Right cardiac atrium (tissue), 5 donors: ENCODE measurements around the gene PCAT6. TPM values are rescaled to one million over a fixed set of nuclear protein-coding genes. Genes with fewer than 3 reads are reported as not detected.
"Not testable (repeated sequence)": the region's sequence is repeated elsewhere in the genome, so short reads cannot be mapped to it uniquely, and the experiment has no call there.

Experiments
- ATAC-seq, 2 donors: fragments of 200-7000 bp; cut with Tn5 transposase; one replicate each; pipeline versions ENCODE4 v1.8.0 to v1.9.1; 2020; ENCODE audit warnings: moderate library complexity in 2 of 2, mild to moderate bottlenecking in 1 of 2
- DNase-seq, 3 donors: peaks; one replicate each; pipeline ENCODE4 v3.0.0-alpha.2; 2020
- H3K27ac ChIP-seq: one replicate; pipeline ENCODE4 v1.5.1; 2013; ENCODE audit warnings: mild to moderate bottlenecking, low read length, control low read depth, moderate library complexity
- H3K27me3 ChIP-seq: one replicate; pipeline ENCODE4 v1.6.1; 2013; ENCODE audit not compliant: control insufficient read depth, insufficient read depth
- H3K4me1 ChIP-seq: one replicate; pipeline ENCODE4 v1.6.1; 2013; ENCODE audit warnings: low read length; ENCODE audit not compliant: control insufficient read depth, insufficient read depth
- H3K4me3 ChIP-seq: one replicate; pipeline ENCODE4 v1.5.1; 2013; ENCODE audit warnings: low read length, control low read depth
- H3K9me3 ChIP-seq: one replicate; pipeline ENCODE4 v1.6.1; 2013; ENCODE audit warnings: low read length; ENCODE audit not compliant: control insufficient read depth
- WGBS: extraction: QIAGEN DNeasy Blood & Tissue Kit; methylation state at CpG from one replicate; pipeline ENCODE4 v1.1.7; 2013; 5-methylcytosine and 5-hydroxymethylcytosine counted together
- intact Hi-C, 4 donors: fragments of 100-400 bp; cut with DNase I; formaldehyde crosslinking; loops; one replicate each; pipeline versions ENCODE4 v1.11.0 to v1.14.0; 2022 to 2023
- polyA plus RNA-seq: library from polyadenylated mRNA; stranded (reverse); fragments of 200-250 nt; gene quantifications from one replicate; pipeline ENCODE4 v1.2.3, GENCODE V29; 2013
- total RNA-seq, 4 donors: library from RNA; stranded (reverse); fragmentation: NEBNext Ultra II Directional; extraction: Animal tissue kit (Norgen Biotek cat#: 25700); gene quantifications; one replicate each; pipeline ENCODE4 v1.2.1, GENCODE V29; 2021
- donor health status: healthy with polysubstance abuse.
- donor health status: DM: no; HTN: yes; CAD: no.
- donor health status: DM: no; HTN: no; CAD: no.
- donor health status: DM: no; HTN: yes; CAD: no; lungs with severe emphysema.
- donor health status: DM: yes; HTN: yes; CAD: no.

Gene PCAT6
- total and polyA plus RNA-seq, 5 donors, result 0.79 to 4.9 (median 1.4) TPM; not detected in 1

DNA sequence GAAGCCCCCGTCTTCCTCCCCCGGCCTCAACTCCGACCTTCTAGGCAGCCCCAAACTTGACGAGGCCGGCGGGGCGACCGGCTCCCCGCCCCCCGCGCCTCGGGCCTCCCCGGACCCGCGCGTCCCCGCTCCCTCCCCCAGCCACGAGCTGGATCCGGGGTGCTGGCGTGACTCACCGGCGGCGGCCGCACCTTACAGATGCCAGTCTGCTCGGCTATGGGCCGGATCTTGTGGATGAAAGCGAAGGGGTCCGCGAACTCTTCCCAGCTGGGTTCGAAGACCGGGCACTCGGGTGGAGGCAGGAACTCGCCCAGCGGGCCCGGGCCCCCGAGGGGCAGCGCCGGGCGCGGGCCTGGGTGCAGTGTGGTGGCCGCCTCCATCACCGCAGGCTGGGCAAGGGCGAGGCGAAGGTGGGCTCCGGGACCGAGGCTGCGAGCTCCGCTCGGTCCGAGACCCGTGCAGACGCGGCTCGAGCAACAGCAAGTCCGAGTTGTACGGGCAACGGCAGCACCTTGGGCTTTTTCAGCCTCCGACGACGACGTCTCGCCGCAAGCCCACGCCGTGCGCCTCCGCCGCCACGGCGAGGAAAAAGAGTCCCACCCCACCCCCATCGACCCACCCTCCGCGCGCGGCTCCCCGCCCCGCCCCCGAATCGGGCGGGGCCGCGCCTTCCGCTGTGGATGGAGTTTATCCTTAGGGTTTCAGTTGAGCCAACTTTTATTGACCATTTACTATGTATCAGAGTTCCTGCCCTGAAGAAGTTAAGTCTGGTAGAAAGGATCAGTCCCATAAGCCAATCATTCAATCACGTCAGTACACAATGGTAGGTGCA is 2.6 kb upstream of the PCAT6 start, which contains the start of gene KDM5B:
Gene KDM5B (minus strand): TSS at position 496 of the 832 bp plus-strand sequence. CDS start 116 bp downstream, at position 380.
- ATAC-seq (peak; percentile 45 to 50), DNase-seq (peak; percentile 76 to 91 (median 89))
- H3K27ac ChIP-seq, result peak within 1 kb of the TSS; percentile 67
- H3K9me3 ChIP-seq, result no peaks in the 10 kb centered on the region
- H3K4me1 ChIP-seq, result peaks cover 2% of the 10 kb centered on the region
- under 1% methylated on average over 84 of the region's 84 CpGs for WGBS
- intact Hi-C loops, result no loop called here
- no peaks in the 10 kb centered on the region for H3K27me3 ChIP-seq
- peak within 1 kb of the TSS; percentile 63 for H3K4me3 ChIP-seq

- Histone ChIP-seq H3K9me3 (no peaks in the 10 kb centered on the region), H3K4me3 (peak overlapping the region; percentile 67), H3K27me3 (no peaks in the 10 kb centered on the region), H3K27ac (no peak overlapping the region), H3K4me1 (peaks cover 2% of the 10 kb centered on the region)
- WGBS, result 68% methylated on average over 15 of the region's 15 CpGs
- intact Hi-C loops, result loop anchor here in 2 of 4 donors (5.0 kb wide), 1 partner anchor 78 kb away; the partner anchor contains the start of gene RABIF (in 2 of the 2)
- no peak for DNase-seq
- no peak for ATAC-seq
Observed at GRCh38 chr1:202809597-202810159, 1.1 kb upstream of the PCAT6 start.

GRCh38 chr1:202810193-202810614 is 550 bp upstream of the PCAT6 start:
- Histone ChIP-seq H3K9me3 (no peaks in the 10 kb centered on the region), H3K4me1 (peaks cover 2% of the 10 kb centered on the region), H3K27ac (peak overlapping the region; percentile 85), H3K27me3 (no peaks in the 10 kb centered on the region), H3K4me3 (peak overlapping the region; percentile 67)
- DNase-seq (no peak), ATAC-seq (no peak)
- intact Hi-C loops, result loop anchor here in 2 of 4 donors (5.0 kb wide), 1 partner anchor 77 kb away; the partner anchor contains the start of gene RABIF (in 2 of the 2)
- 6% methylated on average over 13 of the region's 13 CpGs for WGBS

DNA sequence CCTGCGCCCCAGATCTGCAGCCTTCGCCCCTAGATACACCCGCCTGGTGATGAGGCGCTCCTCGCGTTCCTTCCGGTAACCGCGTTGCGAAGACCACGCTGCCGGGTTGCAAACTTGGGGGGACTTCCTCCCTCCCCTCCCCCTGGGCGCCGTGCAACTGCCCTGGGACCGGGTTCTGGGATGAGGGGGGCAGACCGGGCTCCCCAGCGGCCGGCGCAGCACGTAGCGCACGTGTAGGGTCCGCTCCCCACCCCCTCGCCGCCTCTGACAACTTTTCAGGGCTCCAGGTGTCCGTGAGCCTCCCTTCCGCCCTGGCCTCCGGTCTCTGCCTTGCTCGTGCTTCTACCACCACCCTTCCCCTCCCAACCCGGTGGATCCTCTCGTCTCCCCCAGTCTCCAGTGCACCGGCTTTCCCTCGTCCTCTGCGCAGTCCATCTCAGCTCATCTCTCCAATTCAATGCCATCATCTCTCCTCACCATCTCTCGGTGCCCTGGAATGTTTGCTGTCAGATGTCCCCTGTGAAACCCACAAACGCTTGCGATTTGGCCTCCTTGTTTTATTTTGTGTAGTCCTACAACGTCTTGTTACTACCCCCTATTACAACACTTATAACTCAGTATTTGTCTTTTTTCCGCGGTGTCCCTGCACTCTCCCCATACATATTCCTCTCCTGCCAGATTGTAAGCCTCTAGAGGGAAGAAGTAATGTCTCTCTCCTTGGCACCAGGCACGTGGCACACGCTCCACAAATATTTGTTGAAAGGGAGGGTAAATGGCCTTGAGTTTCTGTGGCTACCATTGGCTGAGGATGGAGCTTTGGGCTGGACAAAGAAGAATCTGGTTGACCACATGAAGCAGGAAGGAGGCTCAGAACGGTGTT is 782 bp downstream of the PCAT6 start:
- Histone ChIP-seq H3K4me3 (peak overlapping the region; percentile 67), H3K27me3 (no peaks in the 10 kb centered on the region), H3K27ac (no peak overlapping the region), H3K9me3 (no peaks in the 10 kb centered on the region), H3K4me1 (peaks cover 2% of the 10 kb centered on the region)
- DNase-seq (peak in 1 of 3 donors; percentile 66), ATAC-seq (peak; percentile 1 to 7)
- intact Hi-C loops, result loop anchor here in 2 of 4 donors (5.0 kb wide), 1 partner anchor 76 kb away; the partner anchor contains the start of gene RABIF (in 2 of the 2)
- 6% methylated on average over 43 of the region's 43 CpGs for WGBS

DNA sequence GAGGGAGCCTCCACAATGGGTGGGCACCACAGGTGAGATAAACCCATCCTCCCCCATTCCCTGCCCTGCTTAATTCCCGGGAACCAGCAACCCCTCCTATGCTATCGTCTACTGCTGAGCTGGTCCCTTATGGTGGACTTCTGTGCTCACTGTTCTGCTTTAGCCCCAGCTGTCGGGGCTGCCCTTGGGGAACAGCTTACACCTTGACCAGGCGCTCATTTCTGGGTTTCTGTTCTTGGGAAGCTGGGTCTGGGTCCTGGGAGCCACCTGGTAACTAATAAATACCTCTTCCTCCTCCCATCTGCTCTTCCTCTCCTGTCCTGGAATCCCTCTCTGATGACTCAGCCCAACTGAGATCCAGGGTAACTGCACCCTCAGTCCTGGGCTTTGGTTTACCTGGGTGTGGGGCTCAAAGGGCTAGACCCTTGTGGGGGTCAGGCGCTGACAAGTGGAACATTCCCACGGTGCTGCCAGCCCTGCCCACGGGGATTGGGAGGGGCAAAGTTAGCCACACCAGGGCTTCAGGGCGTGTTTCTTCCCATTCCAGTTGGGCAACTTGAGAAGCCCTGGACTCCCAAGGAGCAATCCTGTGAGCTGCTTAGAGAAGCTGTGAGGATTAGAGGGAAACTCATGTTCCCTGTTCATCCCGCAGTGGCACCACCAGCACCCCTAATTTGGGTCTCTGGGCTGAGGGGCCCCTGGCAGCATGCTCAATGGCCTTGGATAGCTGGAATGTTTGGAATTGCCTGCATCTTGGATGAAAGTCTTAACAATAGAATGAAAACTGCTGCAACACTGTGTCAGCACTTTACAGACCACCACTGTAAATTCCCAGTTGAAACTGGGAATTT is 1.6 kb downstream of the PCAT6 start:
- intact Hi-C loops, result loop anchor here in 2 of 4 donors (5.0 kb wide), 1 partner anchor 75 kb away; the partner anchor contains the start of gene RABIF (in 2 of the 2)
- Histone ChIP-seq H3K4me1 (peaks cover 2% of the 10 kb centered on the region), H3K9me3 (no peaks in the 10 kb centered on the region), H3K27me3 (no peaks in the 10 kb centered on the region), H3K27ac (no peak overlapping the region), H3K4me3 (no peak overlapping the region)
- WGBS, result 76% methylated on average over 9 of the region's 9 CpGs
- ATAC-seq, result no peak
- no peak for DNase-seq

GRCh38 chr1:202815120-202815519 is 4.4 kb downstream of the PCAT6 start:
- Histone ChIP-seq H3K27ac (no peak overlapping the region), H3K4me1 (peaks cover 2% of the 10 kb centered on the region), H3K9me3 (no peaks in the 10 kb centered on the region), H3K4me3 (no peak overlapping the region), H3K27me3 (no peaks in the 10 kb centered on the region)
- no peak for ATAC-seq
- no peak for DNase-seq
- WGBS, result 85% methylated on average over 10 of the region's 10 CpGs
- intact Hi-C loops, result no loop called here

DNA sequence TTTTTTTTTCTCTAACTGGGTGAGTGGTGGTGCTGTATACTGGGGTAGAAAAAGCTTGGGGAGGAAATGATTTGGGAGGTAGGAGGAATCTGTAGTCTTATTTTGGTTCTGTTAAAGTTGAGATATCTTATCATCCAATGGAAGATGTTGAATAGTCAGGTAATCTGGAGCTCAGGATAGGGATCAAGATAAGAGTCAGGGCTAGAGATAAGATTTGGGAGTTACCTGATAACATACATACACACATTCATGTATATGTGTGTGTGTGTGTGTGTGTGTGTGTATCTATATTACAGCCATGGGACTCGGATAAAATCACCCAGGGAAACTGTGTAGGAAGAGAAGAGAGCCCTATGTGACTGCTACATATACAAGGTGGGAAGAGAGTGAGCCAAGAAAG is 8.1 kb downstream of the PCAT6 start:
- DNase-seq (no peak), ATAC-seq (no peak)
- no peak overlapping the region for H3K4me3 ChIP-seq
- intact Hi-C loops, result no loop called here
- no peaks in the 10 kb centered on the region for H3K4me1 ChIP-seq
- H3K27ac ChIP-seq, result no peak overlapping the region
- no peaks in the 10 kb centered on the region for H3K27me3 ChIP-seq
- 67% methylated on average over 1 of the region's 1 CpG for whole genome bisulfite sequencing
- H3K9me3 ChIP-seq, result no peaks in the 10 kb centered on the region

DNA sequence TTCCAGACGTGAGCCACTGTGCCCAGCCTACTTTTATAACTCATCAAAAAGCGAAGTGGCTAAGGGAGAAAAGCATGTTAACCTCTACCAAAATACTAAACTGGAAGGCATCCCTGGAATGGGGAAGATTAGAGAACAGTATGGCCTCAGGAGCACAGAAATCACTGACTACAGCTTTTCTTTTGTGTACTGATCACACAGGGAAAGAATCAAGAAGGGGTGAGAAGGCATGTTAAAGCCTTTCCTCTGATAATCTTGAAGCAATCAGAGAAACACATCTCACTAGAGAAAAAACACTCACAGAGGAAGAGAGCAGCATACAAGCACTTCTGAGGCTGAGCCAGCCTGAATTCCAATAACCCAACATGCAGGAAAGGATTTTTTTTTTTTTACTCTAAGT is 10.7 kb downstream of the PCAT6 start:
- no peak for DNase-seq
- 47% methylated on average over 2 of the region's 2 CpGs for WGBS
- intact Hi-C loops, result no loop called here
- Histone ChIP-seq H3K27ac (no peak overlapping the region), H3K9me3 (no peaks in the 10 kb centered on the region), H3K27me3 (no peaks in the 10 kb centered on the region), H3K4me1 (no peaks in the 10 kb centered on the region), H3K4me3 (no peak overlapping the region)
- no peak for ATAC-seq

- no peaks in the 10 kb centered on the region for H3K9me3 ChIP-seq
- no peak overlapping the region for H3K4me3 ChIP-seq
- ATAC-seq, result no peak
- no peak for DNase-seq
- intact Hi-C loops, result no loop called here
- H3K27me3 ChIP-seq, result no peaks in the 10 kb centered on the region
- H3K4me1 ChIP-seq, result no peaks in the 10 kb centered on the region
- WGBS, result 72% methylated on average over 7 of the region's 7 CpGs
- H3K27ac ChIP-seq, result no peak overlapping the region
Observed at GRCh38 chr1:202825748-202826147, 15.0 kb downstream of the PCAT6 start.

GRCh38 chr1:202829223-202829622 is 18.5 kb downstream of the PCAT6 start:
- ATAC-seq, DNase-seq, H3K27ac ChIP-seq, H3K9me3 ChIP-seq, H3K27me3 ChIP-seq, H3K4me1 ChIP-seq, H3K4me3 ChIP-seq, intact Hi-C loops: not testable (repeated sequence)
- 97% methylated on average over 9 of the region's 9 CpGs for WGBS
